Loucy (cell line): ENCODE results near the gene GABRQ.

Experiments
- EZH2phosphoT487 ChIP-seq: fragments of 200-600 bp; IDR thresholded peaks from 2 replicates; pipeline ENCODE4 v1.6.1; 2018; ENCODE audit warnings: antibody characterized with exemption, mild to moderate bottlenecking, moderate library complexity, borderline replicate concordance
- TF ChIP-seq, protein P1 (sequence below): fragments of 200-600 bp; sonication (generic); conservative IDR thresholded peaks from 2 replicates; pipeline ENCODE4 v1.5.1; 2014; ENCODE audit warnings: mild to moderate bottlenecking, antibody characterized with exemption, low read length

GRCh38 chrX:152658302-152658701, 20.6 kb downstream of the GABRQ start:
- TF ChIP-seq, protein P1, sequence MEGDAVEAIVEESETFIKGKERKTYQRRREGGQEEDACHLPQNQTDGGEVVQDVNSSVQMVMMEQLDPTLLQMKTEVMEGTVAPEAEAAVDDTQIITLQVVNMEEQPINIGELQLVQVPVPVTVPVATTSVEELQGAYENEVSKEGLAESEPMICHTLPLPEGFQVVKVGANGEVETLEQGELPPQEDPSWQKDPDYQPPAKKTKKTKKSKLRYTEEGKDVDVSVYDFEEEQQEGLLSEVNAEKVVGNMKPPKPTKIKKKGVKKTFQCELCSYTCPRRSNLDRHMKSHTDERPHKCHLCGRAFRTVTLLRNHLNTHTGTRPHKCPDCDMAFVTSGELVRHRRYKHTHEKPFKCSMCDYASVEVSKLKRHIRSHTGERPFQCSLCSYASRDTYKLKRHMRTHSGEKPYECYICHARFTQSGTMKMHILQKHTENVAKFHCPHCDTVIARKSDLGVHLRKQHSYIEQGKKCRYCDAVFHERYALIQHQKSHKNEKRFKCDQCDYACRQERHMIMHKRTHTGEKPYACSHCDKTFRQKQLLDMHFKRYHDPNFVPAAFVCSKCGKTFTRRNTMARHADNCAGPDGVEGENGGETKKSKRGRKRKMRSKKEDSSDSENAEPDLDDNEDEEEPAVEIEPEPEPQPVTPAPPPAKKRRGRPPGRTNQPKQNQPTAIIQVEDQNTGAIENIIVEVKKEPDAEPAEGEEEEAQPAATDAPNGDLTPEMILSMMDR: peak; percentile 42
- no peak for TF ChIP-seq EZH2phosphoT487
